GM21447 (cell line): Measurements from ENCODE around the gene PIP5K1B.

ENCODE experiments used
- ATAC-seq: cut with Tn5 transposase; IDR thresholded peaks from one replicate; pipeline ENCODE4 v1.9.1; 2021; ENCODE audit not compliant: unreplicated experiment

The PIP5K1B gene

GRCh38 chr9:68731857-68732256 is 26.8 kb downstream of the PIP5K1B start:
- ATAC-seq = no peak

- no peak for ATAC-seq
Observed at GRCh38 chr9:68732405-68733020, 27.5 kb downstream of the PIP5K1B start.

GRCh38 chr9:68733021-68733405 is 28.0 kb downstream of the PIP5K1B start:
- no peak for ATAC-seq

DNA sequence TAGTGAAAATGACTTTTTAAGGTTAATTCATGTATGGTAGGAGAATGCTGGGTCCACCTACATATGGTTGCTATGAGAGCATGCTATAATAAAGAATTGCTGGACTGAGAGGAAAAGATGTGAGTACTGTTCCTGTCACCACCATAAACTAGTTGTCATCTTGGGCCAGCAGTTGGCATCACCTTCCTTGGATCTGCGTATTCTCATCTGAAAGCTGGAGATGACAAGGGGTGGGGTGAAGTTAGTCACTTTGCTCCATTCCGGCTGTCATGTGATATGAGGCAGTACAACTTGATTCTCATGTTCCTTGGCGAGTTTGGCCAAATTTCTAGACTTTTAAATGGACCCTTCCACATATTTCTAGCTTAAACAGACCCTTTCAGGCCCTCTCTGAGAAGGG is 33.3 kb downstream of the PIP5K1B start:
- no peak for ATAC-seq

DNA sequence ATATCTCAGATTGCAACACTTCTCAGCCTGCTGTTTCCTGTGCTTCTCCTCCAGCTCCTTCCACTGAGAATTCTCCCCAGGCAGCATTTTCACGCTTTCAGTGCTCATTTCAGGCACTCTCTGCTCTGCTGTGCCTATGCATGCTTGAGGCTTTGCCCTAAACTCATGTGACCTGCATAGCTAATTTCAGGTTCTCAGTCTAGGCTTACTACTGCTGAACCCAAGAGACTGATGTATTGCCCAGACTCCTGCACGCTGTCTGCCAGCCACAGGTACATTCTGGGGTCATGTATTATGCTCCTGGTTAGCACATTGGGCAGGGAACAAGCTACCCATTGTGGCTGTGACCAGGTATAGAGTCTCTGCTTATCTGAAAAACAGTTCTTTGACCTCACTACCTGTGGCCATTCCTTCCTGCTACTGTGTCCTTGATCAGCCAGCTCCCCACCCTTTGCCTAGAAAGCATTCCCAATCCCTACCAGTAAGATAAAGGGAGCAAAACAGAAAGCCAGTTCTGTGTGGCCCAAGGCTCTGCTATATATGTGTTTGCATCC is 34.7 kb downstream of the PIP5K1B start:
- no peak for ATAC-seq

- no peak for ATAC-seq
Observed at GRCh38 chr9:68740561-68740960, 35.5 kb downstream of the PIP5K1B start.

GRCh38 chr9:68741234-68741633 is 36.2 kb downstream of the PIP5K1B start:
- ATAC-seq = no peak

DNA sequence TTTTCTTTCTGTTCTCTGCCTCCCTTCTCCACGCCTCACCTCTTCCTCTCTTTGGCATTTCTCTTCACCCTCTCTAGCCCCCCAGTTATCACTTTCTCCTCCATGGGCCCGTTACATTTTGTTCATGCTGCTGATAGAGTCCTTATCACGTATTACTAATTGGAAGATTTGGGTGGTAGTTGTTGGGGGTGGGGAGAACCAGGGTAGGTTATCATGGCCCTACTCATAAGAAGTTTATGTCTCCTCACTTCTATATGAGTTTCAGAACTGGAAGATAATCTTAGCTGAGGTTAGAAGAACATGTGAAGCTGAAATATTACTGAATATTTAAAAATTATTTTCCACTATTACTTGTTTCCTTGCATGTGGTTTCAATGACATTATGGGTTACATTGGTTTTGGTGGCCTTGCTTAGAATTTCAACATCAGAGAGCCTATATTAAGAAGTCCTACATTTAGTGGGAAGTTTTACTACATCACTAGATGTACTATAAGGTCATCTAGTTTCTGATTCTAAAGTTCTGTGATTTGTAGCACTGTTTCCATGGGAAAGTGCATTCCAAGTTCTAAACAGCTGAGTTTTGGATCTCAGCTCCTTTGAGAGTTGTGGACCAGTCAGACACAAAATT is 36.8 kb downstream of the PIP5K1B start:
- no peak for ATAC-seq

GRCh38 chr9:68742333-68742730 is 37.3 kb downstream of the PIP5K1B start:
- no peak for ATAC-seq

- no peak for ATAC-seq
Observed at GRCh38 chr9:68744426-68744825, 39.4 kb downstream of the PIP5K1B start.

DNA sequence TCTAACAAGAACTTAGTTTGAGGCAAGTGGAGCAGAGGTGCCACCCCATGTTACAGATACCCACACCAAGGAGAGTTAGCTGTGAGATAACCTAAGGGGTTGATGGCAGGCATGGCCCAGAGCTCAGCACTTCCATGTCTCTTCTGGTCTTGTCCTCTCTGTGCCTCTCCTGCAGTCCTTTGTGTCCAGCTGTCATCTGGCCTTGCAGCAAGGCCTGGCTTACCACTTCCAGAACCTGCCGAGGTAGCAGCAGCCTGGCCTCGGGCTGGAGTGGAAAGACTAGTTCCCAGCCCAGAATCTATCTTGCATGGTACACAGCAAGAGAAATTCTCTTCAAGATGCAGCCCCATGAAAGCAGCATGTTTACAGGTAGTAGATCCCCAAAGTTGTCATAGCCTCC is 41.5 kb downstream of the PIP5K1B start:
- no peak for ATAC-seq

DNA sequence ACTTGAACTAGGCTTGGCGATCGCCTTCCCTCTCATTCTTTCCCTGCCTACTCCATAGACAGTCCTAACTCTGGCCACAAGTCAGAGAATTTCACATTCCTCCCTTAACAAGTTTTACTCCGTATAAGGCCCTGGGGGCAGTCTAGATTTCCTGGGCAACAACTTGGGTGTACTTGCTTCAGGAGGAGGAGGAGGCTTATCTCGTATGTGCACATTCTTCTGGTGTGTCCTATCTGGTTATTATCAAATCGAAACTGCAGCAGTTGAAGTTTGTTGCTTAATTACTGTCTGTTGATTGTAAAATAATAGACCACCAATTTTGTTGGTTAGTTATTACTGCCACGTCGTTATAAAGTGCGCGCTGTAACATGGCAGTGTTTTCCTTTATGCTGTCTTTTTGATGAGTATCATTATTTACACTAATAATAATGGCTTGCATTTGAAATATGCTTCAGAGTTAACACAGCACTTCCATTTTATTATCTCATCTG is 42.0 kb downstream of the PIP5K1B start:
- no peak for ATAC-seq

DNA sequence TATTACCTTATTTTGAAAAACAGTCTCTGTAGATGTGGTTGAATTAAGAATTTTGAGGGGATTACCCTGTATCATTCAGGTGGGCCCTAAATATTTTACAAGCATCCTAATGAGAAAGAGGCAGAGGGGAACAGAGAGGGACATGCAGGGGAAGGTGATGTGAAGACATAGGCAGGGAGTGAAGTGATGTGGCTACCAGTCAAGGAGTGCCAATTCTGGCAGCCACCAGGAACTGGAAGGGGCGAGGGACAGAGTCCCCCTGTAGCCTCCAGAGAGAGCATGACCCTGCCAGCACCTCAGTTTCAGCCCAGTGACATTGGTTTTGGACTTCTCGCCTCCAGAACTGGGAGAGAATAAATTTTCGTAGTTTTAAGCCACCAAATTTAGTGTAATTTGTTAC is 44.1 kb downstream of the PIP5K1B start:
- ATAC-seq = no peak

GRCh38 chr9:68749579-68750159 is 44.6 kb downstream of the PIP5K1B start:
- ATAC-seq = no peak

GRCh38 chr9:68750255-68750654 is 45.2 kb downstream of the PIP5K1B start:
- ATAC-seq = no peak

GRCh38 chr9:68750786-68751185 is 45.7 kb downstream of the PIP5K1B start:
- no peak for ATAC-seq

DNA sequence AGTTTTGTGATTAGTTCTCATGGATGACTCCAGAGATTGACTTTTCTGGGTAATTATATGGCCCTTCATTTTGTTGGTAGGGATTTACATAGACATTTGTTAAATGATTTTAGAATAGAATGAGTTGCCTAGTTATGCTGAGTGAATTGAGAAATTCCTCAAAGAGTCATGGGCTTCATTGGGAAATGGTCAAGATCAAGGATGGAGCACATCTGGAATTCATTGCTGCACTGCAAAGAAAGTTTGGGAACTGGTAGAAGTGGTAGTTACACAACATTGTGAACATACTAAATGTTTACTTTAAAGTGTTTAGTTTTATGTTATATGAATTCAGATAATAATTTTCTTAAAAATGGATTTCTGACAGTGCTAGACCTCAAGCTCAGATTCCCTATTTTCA is 46.5 kb downstream of the PIP5K1B start:
- no peak for ATAC-seq

GRCh38 chr9:68755051-68755450 is 50.0 kb downstream of the PIP5K1B start:
- no peak for ATAC-seq

- ATAC-seq = no peak
Observed at GRCh38 chr9:68755752-68756151, 50.7 kb downstream of the PIP5K1B start.

DNA sequence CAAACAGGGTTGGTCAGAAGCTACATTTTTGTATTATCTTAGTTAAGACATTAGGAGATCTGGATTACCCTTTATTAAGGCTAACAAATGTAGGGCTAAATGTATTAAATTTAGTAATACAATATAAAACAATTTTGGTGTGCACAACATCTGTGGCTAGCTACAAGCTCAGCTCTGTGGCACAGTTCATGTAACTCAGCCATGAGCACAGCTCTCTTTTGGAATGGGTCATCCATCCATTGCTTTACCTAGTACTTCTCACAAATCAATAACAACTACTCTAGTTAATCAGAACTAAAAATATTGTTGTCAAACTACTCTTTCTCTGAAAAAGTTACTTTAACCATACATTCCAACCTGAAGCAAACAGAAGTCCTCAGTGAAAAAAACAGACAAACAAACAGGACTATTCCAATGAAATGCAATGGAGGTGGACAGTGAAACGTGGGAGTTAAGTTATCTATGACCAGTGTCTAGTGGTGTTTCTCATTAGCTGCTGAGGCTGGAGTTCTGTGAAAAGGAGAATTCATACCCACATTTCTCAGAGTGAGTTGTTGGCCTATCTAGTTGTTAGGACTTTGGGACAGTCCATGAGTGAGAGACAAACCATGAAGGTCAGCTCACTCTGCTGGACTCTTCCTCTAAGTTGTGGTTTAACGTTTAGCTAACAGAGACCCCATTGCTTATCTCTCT is 55.1 kb downstream of the PIP5K1B start:
- no peak for ATAC-seq

DNA sequence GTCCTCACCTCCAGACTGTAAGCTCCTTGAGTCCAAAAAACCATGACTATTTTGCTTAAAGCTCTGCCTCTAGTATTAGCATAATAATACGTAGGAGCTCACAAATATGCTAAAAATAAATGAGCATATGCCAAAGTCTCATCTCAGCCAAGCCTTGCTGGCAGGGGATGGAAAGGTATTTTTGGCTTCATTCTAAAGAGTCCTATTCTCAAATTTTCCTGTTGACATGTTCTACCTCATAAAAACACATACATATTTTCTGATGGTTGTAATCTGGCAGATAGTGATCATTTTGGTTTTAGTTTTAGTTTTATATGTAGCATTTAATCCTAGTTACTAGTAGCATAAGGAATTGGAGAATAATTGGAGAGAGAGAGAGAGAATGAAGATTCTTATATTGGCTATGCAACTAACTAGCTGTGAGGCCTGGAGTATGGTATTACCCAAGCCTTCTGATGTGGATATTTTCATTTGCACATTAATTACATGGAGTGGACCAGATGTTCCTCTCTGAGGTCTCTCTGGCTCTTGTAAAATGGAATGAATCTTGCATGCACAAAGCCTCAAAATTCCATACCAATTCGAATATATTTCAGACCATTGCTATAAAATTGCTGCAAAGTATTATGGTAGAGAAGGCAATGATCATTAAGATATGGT is 55.8 kb downstream of the PIP5K1B start:
- no peak for ATAC-seq
